AML-193 (cell line): Measurements from ENCODE around the gene ZNF3.
A peak's percentile ranks its signal among the peaks of the same experiment; 100 is the strongest.

Experiments used
- DNase-seq, 2 experiments: peaks; one replicate each; lab custom pipeline; 2025; lab: John Stamatoyannopoulos, UW

The ZNF3 gene

GRCh38 chr7:100109521-100110163 lies 28.1 kb upstream of the ZNF3 start:
- no peak for DNase-seq

GRCh38 chr7:100107890-100108289 lies 26.4 kb upstream of the ZNF3 start:
- no peak for DNase-seq

DNA sequence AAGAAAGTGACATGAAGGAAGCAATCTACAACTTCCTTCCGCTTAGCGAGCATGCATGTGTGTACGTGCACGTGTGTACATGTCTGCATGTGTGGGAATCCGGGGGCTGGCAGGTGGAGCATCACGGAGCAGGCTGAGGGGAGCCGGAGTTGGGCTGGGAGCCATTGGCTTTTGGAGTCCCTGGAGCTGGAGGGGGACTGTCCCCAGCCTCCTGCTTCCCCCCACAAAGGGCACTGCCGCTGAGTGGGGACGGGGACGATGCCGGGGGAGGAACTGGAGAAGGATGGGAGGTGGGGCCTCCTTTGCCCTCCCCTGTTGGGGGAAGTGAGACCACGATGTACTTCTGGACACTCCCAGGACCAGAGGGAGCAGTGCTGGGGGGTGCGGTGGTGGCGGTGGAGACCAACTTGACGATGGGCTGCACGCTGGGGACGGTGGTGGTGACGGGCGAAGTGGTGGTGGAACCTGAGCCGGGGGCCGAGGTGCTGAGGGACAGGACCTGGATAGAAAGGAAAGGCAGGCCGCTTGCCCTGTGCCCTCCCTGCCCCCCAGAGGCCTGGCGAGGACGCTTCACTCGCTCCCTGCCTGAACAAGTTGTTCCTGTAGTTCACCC lies 25.7 kb upstream of the ZNF3 start:
- DNase-seq: no peak

GRCh38 chr7:100106633-100107032 lies 25.1 kb upstream of the ZNF3 start:
- no peak for DNase-seq

DNA sequence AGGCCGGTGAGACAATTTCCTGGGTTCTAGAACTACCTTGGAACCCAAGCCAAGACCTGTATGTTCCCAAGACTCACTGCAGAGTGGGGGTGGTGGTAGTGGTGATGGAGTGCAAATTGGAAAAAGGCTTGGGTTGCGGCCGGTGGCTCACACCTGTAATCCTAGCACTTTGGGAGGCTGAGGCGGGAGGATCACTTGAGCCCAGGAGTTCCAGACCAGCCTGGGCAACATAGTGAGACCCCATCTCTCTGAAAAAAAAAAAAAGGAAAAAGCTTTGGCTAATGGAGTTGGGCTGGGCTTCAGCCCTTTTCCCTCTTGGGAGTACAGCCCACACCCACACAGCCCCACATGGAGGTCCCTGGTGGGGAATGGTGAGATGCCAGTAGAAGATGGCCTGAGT lies 24.0 kb upstream of the ZNF3 start:
- no peak for DNase-seq

GRCh38 chr7:100102950-100103840 lies 21.7 kb upstream of the ZNF3 start:
- DNase-seq: no peak

DNA sequence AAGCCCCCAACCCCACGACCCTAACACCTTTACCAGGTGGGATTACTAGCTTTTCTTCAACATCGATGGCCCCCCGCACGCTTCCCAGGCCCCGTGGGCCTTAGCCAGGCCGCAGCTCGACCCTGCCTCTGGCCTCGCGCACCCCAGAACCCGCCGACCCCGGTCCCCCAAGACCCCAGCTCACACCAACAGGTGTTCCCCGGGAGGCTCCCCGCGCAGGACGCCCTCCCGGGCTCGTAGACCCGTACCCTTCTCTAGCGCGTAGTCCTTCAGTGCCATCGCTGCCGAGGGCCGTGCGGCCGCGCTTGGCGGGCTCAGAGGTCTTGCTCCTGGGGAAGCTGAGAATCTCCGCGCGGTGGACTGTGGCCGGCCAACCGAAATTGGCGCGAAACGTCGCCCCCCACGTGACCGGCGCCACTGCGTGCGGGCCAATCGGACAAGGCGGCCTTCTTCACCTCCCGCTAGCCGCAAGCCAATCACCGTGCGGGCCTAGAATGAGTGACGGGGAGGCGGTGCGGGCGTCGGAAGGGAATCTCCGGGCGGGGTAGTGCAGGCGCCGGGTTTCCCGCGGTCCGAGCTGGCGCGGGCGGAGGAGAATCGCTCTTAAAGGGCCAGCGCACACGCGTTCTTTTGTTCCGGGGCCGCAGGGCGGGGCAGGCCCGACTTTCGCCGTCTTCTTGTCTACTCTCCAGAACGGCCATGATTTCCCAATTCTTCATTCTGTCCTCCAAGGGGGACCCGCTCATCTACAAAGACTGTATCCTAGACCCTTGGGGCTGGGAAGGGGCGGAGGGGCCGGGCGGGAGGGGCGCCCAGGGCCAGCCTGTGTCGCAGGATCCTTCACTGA lies 19.7 kb upstream of the ZNF3 start, which contains the start of the genes AP4M1 and MCM7:
Gene AP4M1 (plus strand): TSS at position 628 of the 847 bp plus-strand sequence. CDS start 72 bp downstream, at position 700.
Gene MCM7 (minus strand): TSS at position 382 of the 847 bp plus-strand sequence. CDS start 103 bp downstream, at position 279.
- peak; percentile 94 to 97 for DNase-seq

DNA sequence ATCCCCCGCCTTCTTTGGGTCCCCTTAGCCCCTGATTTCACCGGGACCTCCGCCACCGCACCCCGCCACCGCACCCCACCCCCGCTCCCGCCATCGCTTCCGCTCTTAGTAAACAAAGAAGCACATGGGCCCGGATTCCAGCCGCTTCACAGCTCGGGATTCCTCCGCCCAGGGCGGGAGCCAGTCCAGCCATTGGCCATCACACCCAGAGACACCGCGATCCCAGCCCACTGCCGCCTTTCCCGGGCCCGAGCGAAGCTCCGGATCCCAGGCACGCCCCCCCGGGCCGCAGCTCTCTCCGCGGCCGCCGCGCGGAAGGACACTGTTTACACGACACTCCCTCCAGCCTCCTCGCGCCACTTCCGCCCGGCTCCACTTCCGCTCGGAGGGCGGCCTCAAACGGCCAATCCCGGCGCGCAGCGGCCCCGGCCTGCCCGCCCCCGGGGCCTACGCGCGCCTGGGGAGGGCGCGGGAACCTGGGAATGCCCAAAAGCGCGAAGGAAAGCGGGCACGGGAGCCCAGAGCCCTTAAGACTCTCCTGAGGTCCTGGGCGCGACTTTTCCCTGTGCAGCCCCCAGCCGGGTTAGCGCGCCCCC lies 19.0 kb upstream of the ZNF3 start:
- DNase-seq: peak; percentile 68 to 75

DNA sequence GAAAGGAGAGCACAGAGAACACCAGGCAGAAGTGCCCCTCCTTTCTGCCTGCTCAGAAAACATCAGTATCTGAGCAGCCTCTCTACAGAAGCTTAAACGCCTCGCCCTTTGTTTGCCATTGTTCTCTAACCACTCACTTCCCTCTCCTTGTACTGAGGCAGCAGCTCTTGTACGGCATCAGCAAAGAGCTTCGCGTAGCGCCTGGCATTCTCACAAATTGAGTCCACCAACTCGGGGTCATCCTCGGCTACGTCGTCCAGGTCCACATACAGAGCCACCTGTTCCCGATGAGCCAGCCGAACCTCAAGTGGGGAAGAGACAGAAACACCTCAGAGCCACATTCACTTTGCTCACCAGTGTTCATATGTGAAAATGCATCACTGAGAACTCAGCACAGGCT lies 17.9 kb upstream of the ZNF3 start:
- no peak for DNase-seq

- DNase-seq: no peak
These were observed 17.4 kb upstream of the ZNF3 start for GRCh38 chr7:100098913-100099312.

DNA sequence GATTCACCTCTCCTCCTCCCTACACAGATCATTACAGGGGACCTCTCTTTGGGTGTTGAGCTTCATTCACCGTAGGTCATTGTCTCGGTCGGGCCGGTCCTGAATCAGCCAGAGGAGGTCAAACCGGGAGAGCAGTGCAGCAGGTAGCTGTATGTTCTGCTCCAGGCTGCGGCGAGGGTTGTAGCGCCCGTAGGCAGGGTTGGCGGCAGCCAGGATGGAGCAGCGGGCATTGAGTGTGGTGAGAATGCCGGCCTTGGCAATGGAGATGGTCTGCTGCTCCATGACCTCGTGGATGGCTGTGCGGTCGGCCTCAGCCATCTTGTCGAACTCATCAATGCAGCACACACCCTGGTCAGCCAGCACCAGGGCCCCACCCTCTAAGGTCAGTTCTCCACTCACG lies 14.2 kb upstream of the ZNF3 start:
- DNase-seq: no peak

DNA sequence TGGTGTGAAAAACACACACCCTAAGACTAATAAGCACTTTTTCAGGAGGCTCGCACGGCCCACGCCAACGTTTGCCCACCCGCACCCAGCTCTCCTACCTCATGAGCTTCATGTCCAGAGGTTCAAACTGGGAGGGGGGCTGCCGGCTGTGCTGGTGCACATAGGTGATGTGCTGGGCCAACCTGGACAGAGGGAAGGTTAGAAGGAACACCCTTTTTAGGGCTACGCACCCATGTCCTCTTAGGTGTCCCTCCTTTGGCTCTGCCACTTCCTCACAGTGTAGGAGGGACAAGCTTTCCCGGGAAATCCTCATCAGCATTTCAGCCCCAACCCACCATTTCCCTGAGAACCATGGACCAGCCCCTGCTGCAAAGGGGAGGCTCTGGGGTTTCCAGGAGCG lies 13.8 kb upstream of the ZNF3 start:
- no peak for DNase-seq

GRCh38 chr7:100093925-100094486 lies 12.5 kb upstream of the ZNF3 start:
- no peak for DNase-seq

DNA sequence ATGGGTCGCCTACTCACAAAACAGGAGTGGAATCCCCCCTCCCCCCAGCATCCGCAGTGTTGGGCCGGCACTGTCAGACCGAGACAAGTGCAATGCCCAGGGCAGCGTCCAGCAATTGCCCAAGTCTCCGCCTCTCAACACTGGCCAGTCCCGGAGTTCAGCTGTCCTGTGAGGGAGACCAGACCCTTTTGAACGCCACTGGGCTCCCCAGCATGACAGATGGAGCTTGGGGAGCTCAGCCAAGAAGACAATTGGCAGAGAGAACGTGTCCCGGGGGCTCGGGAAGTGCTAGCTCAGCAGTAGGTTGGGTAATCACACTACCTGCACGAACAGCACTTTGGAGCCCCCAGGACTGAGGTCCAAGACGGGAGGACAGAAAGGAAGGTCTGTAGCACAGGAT lies 12.0 kb upstream of the ZNF3 start:
- DNase-seq: no peak

GRCh38 chr7:100093054-100093453 lies 11.5 kb upstream of the ZNF3 start:
- DNase-seq: no peak

DNA sequence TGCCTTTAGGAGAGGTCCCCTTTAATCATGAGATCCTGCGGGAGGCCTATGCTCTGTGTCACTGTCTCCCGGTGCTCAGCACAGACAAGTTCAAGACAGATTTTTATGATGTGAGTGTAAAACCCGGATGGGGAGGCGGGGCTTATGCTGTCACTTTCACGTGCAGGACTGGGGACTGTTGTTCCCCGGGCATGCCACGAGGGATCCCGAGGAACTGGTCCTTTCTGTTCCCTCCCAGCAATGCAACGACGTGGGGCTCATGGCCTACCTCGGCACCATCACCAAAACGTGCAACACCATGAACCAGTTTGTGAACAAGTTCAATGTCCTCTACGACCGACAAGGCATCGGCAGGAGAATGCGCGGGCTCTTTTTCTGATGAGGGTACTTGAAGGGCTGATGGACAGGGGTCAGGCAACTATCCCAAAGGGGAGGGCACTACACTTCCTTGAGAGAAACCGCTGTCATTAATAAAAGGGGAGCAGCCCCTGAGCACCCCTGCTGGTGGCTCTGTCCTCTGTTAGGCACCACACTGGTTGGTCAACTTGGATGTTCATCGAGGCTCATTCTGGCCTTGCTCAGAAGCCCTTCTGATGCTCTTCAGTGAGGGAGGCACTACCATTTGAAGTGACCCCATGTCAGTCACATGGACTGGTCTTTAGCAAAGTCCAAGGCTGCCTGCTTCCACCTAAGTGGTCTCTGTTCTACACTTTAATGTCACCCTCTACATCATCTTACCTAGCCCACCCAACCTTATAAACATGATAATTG lies 10.1 kb upstream of the ZNF3 start:
- DNase-seq: no peak

DNA sequence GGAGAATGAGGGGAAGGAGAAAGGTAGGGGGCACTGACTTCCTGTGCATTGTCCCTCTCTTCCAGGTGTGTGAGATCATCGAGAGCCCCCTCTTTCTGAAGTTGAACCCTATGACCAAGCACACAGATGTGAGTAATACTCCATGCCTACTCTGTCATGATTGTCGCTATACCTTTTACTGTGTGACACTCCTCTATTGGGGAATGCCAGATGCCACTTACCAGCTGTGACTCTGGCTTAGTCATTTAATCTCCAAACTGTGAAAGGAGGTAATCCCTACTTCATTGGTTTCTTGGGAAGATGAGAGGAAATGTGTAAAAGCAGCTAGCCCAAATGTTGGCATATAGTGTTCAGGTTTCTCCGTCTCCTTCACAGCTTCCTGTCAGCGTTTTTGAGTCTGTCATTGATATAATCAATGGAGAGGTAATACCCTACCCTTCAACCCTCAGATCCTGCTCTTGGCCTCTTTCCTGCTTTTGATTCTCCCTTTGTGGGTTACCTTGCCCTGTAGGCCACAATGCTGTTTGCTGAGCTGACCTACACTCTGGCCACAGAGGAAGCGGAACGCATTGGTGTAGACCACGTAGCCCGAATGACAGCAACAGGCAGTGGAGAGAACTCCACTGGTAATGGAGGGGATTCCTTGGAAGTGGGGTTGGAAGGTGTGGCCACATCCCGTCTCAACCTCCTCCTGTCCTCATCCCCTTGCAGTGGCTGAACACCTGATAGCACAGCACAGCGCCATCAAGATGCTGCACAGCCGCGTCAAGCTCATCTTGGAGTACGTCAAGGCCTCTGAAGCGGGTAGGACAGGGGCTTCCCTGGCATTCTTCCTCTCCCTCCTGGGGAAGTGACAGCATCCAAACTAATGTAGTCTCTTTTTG lies 9.2 kb upstream of the ZNF3 start:
- no peak for DNase-seq

GRCh38 chr7:100089458-100090196 lies 8.1 kb upstream of the ZNF3 start:
- no peak for DNase-seq
